ENCODE results near the gene CHRNG.

The CHRNG gene

GRCh38 chr2:232523682-232524597, 15.6 kb upstream of the CHRNG start:
- H3K27ac ChIP-seq, result no peak overlapping the region
- TF ChIP-seq ZFX (IDR thresholded peaks at IDR 0.05; ENCODE audit: borderline replicate concordance), result no peak
- TF ChIP-seq, protein P1, sequence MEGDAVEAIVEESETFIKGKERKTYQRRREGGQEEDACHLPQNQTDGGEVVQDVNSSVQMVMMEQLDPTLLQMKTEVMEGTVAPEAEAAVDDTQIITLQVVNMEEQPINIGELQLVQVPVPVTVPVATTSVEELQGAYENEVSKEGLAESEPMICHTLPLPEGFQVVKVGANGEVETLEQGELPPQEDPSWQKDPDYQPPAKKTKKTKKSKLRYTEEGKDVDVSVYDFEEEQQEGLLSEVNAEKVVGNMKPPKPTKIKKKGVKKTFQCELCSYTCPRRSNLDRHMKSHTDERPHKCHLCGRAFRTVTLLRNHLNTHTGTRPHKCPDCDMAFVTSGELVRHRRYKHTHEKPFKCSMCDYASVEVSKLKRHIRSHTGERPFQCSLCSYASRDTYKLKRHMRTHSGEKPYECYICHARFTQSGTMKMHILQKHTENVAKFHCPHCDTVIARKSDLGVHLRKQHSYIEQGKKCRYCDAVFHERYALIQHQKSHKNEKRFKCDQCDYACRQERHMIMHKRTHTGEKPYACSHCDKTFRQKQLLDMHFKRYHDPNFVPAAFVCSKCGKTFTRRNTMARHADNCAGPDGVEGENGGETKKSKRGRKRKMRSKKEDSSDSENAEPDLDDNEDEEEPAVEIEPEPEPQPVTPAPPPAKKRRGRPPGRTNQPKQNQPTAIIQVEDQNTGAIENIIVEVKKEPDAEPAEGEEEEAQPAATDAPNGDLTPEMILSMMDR (IDR thresholded peaks at IDR 0.05), result peak; percentile 67

DNA sequence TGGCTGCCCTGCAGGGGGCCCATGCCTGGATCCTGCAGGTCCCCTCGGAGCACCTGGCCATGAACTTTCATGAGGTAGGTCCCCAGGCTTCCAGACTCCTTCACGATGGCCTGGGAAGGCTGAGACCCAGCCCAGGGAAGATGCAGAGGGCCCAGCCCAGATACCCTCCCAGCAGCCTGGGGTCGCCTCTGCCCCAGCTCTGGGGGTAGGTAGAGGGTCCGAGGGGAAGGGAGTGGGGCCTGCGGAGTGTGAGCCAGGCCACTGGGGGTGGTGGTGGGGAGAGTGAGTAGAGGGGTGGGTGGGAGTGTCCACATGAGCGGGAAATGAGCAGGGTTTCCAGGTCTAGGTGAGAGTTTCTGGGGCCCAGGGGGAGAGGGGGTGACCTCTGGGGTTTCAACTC, 14.7 kb upstream of the CHRNG start:
- no peak overlapping the region for H3K27ac ChIP-seq
- TF ChIP-seq, protein P1 (IDR thresholded peaks at IDR 0.05), result no peak
- no peak for TF ChIP-seq ZFX (IDR thresholded peaks at IDR 0.05; ENCODE audit: borderline replicate concordance)

DNA sequence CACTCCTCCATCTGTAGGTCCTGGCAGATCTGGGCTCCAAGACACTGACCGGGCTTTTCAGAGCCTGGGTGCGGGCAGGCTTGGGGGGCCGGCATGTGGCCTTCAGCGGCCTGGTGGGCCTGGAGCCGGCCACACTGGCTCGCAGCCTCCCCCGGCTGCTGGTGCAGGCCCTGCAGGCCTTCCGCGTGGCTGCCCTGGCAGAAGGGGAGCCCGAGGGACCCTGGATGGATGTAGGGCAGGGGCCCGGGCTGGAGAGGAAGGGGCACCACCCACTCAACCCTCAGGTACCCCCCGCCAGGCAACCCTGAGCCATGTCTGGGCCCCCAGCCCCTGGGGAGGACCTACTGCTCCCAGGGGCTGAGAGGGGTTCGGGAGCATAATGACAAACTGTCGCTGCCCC, 14.3 kb upstream of the CHRNG start:
- H3K27ac ChIP-seq, result no peak overlapping the region
- TF ChIP-seq, protein P1 (IDR thresholded peaks at IDR 0.05), result no peak
- TF ChIP-seq ZFX (IDR thresholded peaks at IDR 0.05; ENCODE audit: borderline replicate concordance), result no peak

GRCh38 chr2:232525791-232526371, 13.6 kb upstream of the CHRNG start, which contains the start of gene CHRND:
TSS of gene CHRND (plus strand) at chr2:232526160. CDS start at chr2:232526216, 56 bp downstream.
- TF ChIP-seq, protein P1 (IDR thresholded peaks at IDR 0.05), result no peak
- TF ChIP-seq ZFX (IDR thresholded peaks at IDR 0.05; ENCODE audit: borderline replicate concordance), result no peak
- H3K27ac ChIP-seq, result no peak within 1 kb of the TSS

GRCh38 chr2:232526372-232526941, 13.0 kb upstream of the CHRNG start:
- TF ChIP-seq, protein P1 (IDR thresholded peaks at IDR 0.05), result no peak
- no peak for TF ChIP-seq ZFX (IDR thresholded peaks at IDR 0.05; ENCODE audit: borderline replicate concordance)
- no peak overlapping the region for H3K27ac ChIP-seq

DNA sequence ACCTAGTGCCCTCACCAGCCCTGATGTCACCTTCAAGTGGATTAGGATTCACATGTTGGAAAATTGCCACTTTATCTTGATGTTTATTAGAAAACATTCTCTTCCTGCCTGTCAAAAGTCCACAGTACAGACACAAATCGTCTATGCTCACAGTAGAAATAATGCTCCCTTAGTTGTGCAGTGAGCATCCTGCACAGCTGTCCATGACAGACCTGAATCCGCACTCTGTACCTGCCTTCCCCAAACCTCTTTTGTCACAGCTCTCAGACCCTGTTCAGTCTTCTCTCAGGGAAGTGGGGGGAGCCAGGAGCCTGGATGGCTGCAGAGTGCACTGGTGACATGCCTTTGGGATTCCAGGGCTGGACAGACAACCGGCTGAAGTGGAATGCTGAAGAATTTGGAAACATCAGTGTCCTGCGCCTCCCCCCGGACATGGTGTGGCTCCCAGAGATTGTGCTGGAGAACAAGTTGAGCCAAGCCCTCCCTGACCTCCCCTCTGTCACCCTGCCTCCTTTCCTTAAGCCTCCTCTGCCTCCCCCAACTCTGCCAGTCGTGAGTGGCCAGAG, 11.5 kb upstream of the CHRNG start:
- TF ChIP-seq, protein P1 (IDR thresholded peaks at IDR 0.05), result no peak
- no peak for TF ChIP-seq ZFX (IDR thresholded peaks at IDR 0.05; ENCODE audit: borderline replicate concordance)
- H3K27ac ChIP-seq, result no peak overlapping the region
